HG03139 (cell line): ENCODE results near the gene FNIP2.
"Not testable (repeated sequence)": the region's sequence is repeated elsewhere in the genome, so short reads cannot be mapped to it uniquely, and the experiment has no call there.

ENCODE experiments used
- ATAC-seq: cut with Tn5 transposase; IDR thresholded peaks from one replicate; pipeline ENCODE4 v1.9.1; 2021; ENCODE audit not compliant: unreplicated experiment

The FNIP2 gene

GRCh38 chr4:158869001-158869400 is 100.2 kb downstream of the FNIP2 start:
- no peak for ATAC-seq

- ATAC-seq = no peak
Observed at GRCh38 chr4:158869761-158870160, 100.9 kb downstream of the FNIP2 start.

GRCh38 chr4:158870282-158870625 is 101.4 kb downstream of the FNIP2 start:
- no peak for ATAC-seq

GRCh38 chr4:158870626-158871334 is 102.0 kb downstream of the FNIP2 start:
- ATAC-seq = no peak

DNA sequence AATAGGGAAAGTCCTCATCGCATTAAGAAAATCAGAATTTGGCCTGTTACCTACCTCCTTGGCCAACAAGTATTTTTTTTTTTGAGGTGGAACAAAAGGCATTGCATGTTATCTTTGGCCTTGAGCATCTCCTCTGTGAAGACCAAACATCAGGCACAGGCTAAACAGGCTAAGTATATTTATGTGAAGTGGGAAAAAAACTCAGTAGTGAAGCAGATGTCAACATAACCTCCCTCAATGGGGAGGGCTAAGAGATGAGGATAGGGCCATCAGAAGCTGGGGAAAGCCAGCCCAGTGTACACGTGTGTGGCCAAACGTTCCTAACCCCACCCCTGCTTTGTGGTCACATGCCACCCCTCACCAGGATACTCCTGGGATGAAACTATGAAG is 102.5 kb downstream of the FNIP2 start:
- no peak for ATAC-seq

DNA sequence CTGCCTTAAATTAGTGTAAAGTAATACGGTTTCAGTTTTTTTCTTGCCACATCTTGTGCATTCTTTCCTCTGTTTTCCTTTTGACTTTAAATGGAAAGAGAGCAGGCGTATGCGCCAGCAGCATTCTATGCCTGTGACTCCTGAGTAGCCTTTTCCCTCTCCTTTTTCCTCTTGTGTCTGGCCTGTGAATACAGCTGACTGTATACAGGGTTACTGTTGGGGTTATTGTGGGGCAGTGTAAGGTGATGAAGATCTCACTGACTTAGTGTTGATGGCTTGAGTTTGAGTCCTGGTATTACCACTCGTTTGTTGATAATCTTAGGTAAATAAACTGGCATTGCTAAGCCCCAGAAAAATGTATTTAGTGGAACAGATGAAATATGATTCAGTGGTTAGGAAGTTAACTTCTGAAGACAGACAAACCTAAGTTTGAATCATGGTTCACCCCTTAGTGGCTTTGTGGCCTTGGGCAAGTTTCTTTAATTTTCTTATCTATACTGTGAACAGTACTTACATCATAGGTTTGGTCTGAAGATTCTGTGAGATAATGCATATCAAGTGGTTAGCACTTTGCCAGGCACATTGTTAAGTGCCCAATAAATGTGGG is 105.1 kb downstream of the FNIP2 start:
- ATAC-seq = no peak

DNA sequence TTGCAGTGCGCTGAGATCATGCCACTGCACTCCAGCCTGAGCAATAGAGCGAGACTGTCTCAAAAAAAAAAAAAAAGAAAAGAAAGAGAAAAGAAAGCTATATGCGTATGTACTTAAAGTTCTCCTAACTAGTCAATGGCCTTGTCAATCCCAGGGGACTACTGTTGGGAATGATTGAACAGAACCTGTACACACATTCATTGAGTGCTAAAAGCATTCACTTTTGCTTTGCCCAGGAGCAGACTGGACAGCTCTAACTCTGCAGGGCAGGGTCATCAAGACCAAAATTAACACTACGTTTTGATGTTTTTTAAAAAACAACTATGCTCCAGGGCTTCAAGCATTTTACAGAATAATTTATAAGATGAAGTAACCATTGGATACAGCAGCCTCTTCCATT is 106.2 kb downstream of the FNIP2 start:
- ATAC-seq = no peak

GRCh38 chr4:158875455-158875854 is 106.6 kb downstream of the FNIP2 start:
- no peak for ATAC-seq

DNA sequence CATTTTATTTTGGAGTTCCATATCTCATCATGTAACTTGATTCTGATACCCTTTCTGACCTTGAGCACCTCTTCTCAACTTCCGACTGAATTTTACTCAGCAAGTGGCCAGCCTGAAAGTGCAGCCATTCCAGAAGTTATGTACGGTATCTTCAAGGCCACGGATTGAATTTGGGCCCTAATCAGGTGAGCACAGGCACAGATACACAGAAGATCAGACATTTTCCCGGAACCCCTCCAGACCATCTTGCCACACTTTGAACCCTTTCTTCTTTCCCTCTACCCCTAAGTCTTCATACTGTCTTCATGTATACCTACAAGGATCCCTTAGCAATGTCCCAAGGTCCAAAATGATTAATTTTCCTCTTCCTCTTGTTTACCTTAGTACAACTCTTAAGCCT is 108.2 kb downstream of the FNIP2 start:
- no peak for ATAC-seq

DNA sequence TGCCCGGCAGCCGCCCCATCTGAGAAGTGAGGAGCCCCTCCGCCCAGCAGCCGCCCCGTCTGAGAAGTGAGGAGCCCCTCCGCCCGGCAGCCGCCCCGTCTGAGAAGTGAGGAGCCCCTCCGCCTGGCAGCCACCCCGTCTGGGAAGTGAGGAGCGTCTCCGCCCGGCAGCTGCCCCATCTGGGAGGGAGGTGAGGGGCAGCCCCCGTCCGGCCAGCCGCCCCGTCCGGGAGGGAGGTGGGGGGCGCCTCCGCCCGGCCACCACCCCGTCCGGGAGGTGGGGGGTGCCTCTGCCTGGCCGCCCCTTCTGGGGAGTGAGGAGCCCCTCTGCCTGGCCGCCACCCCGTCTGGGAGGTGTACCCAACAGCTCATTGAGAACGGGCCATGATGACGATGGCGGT is 113.3 kb downstream of the FNIP2 start:
- ATAC-seq = not testable (repeated sequence)

DNA sequence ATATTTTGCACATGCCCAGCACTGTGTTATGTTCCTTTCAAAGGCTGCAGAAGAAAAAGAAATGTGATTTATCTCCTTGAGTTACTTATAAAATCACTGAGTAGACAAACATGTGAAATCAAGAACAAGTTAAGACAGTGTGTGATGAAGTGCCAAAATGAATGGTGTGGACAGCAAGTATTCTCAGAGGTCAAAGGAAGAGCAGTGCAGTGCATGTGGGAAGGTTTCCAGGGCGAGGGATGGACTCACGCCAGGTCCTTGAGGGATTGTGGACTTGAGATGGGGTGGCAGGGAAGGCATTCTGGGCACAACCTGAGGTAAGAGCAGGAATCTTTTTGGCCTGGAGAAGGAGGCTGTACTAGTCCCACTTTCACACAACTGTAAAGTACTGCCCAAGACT is 115.5 kb downstream of the FNIP2 start:
- no peak for ATAC-seq

- no peak for ATAC-seq
Observed at GRCh38 chr4:158885564-158885963, 116.7 kb downstream of the FNIP2 start.

DNA sequence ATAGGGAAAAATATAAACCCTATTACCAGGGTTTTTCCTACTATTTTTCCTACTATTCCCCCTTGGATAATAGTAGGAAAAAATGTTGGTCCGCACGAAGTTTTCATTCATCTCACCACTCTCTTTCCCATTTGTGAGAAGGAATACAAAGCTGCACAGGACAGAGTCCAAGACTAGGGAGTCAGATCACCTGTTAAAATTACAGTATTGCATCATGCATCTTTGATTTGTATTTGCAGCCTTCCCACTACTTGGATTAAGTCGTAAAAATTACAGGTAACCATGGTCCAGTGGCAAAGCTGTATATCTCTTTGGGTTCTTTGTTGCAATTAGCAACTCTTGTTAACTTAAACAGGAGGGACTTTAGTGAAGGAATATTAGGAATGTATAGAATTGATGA is 121.5 kb downstream of the FNIP2 start:
- no peak for ATAC-seq

DNA sequence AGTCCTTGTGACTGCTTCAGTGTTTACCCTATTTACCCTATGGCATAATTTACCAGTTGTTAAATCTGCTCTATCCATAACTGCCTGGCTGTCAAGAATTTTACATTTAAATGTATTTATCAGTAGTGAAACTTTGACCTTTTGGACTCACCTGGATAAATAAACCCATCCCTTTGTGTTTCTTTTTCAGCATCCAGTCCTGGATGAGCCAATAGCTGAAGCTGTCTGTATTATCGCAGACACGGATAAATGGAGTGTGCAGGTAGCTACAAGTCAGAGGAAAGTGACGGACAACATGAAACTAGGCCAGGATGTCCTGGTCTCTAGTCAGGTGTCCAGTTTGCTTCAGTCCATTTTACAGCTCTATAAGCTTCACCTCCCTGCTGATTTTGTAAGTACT is 122.4 kb downstream of the FNIP2 start:
- ATAC-seq = no peak

DNA sequence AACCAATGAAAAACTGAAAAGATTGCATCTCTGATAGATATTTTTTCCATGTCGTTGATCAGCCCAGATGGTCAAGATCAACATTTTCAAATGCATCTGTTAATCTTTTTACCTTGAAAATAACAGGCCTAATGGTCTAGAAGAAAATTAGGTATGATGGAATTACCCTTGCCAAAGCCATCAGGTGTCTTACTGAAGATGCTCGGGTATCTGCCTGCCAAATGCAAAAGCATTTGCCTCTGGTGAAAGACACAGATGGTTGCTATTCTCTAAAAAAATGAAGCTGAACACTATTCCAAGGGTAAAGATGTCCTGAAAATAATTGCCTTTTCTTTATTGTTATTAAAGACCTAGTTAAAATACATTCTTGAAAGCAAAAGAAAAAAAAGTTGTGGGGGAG is 126.0 kb downstream of the FNIP2 start:
- no peak for ATAC-seq

- no peak for ATAC-seq
Observed at GRCh38 chr4:158895797-158896576, 127.2 kb downstream of the FNIP2 start.

DNA sequence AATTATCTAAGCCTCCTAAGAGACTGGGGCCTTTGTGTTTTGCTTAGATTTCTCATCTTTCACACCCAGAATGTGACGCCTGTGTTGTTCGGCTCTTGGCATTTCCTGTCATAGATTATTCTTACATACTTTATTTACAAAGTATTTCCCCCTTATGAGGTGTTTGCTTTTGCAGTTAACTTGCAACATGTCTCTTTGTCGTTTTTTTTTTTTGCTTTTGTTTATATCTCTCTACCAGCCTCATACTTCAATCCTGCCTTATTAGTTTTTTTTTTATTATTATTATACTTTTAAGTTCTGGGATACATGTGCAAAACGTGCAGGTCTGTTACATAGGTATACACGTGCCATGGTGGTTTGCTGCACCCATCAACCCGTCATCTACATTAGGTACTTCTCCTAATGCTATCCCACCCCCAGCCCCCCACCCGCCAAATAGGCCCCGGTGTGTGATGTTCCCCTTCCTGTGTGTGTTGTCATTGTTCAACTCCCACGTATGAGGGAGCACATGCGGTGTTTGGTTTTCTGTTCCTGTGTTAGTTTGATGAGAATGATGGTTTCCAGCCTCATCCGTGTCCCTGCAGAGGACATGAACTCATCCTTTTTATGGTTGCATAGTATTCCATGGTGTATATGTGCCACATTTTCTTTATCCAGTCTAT is 127.9 kb downstream of the FNIP2 start:
- not testable (repeated sequence) for ATAC-seq

DNA sequence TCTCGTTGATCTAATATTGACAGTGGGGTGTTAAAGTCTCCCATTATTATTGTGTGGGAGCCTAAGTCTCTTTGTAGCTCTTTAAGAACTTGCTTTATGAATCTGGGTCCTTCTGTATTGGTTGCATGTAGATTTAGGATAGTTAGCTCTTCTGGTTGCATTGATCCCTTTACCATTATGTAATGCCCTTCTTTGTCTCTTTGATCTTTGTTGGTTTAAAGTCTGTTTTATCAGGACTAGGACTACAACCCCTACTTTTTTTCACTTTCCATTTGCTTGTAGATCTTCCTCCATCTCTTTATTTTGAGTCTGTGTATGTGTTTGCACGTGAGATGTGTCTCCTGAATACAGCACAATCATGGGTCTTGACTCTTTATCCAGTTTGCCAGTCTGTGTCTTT is 131.6 kb downstream of the FNIP2 start:
- ATAC-seq = not testable (repeated sequence)

- ATAC-seq = not testable (repeated sequence)
Observed at GRCh38 chr4:158902280-158903078, 133.7 kb downstream of the FNIP2 start.

DNA sequence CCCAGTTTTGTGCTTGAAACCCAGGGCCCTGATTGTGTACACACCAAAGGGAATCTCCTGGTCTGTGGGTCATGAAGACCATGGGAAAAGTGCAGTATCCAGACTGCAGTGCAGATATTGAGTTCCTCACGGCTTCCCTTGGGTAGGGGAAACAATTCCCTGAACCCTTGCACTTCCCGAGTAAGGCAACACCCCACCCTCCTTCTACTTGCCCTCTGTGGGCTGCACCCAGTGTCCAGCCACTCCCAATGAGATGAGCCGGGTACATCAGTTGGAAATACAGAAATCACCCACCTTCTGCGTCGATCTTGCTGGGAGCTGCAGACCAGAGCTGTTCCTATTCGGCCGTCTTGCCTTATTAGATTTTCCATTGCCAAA is 134.2 kb downstream of the FNIP2 start:
- no peak for ATAC-seq

GRCh38 chr4:158903472-158904043 is 134.7 kb downstream of the FNIP2 start:
- ATAC-seq = no peak
